ENCODE results near the gene ADAMTS13.

The ADAMTS13 gene

DNA sequence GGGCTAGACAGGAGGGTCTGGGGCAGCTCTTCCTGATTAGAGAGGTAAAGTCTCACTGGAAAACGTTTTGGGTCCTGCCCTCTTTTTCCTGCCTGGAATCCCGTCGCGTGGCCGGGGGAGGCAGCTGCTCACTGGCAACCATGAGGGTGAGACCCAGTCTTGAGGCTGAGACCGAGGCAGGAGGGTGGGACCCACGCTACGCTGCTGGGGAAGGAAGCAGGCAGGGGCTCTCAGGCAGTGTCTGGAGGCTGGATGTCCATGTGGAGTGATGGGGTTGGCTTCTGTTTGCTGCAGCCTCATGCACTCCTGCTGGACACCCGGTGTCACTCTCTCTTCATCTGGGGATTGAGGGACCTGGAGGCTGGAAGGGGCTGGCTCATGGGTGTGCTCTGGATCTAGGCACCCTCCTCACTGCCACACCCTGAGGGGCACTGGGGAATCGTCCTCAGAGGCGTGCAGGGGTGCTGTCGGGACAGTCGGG is 68.1 kb downstream of the ADAMTS13 start:
- Mint-ChIP-seq H3K27me3 (peaks cover 30% of the 10 kb centered on the region), H3K36me3 (no peaks in the 10 kb centered on the region), H3K27ac (no peak overlapping the region), H3K9me3 (no peaks in the 10 kb centered on the region), H3K4me1 (peaks cover 8% of the 10 kb centered on the region), H3K4me3 (no peak overlapping the region)
- no peak for ATAC-seq

DNA sequence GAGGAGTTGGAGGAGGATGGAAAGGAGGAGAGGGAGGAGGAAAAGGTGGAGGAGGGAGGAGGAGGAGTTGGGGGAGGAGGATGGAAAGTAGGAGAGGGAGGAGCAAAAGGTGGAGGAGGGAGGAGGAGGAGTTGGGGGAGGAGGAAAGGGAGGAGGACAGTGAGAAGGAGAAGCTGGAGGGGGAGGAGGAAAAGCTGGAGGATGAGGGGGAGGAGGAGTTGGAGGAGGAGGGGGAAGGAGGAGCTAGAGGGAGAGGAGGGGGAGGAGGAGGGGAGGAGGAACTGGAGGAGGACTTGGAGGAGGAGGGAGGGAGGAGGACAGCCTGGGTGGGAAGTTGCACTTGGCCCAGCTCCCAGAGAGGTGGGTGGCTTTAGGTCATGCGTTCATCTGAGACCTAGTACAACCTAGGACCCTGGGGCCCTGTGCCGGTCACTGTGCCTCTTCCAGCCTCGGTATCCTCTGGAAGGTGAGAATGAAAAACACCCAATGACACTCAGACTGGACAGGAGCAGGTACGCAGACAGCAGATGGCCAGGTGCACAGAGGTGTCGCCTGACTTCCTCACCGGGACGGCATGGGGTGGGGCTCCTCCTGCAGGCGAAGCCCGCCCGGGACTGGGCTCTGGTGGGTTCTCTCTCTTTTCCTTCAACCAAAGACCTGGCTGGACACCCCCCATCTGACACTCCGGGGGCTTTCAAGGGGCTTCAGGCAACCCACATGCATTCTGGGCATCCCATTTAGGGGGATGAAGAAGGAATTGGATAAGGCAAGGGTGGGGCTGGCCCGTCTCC is 68.9 kb downstream of the ADAMTS13 start:
- H3K4me1 Mint-ChIP-seq, result peaks cover 5% of the 10 kb centered on the region
- no peak overlapping the region for H3K4me3 Mint-ChIP-seq
- no peak overlapping the region for H3K27ac Mint-ChIP-seq
- H3K27me3 Mint-ChIP-seq, result peaks cover 30% of the 10 kb centered on the region
- ATAC-seq, result no peak
- no peaks in the 10 kb centered on the region for H3K36me3 Mint-ChIP-seq
- no peaks in the 10 kb centered on the region for H3K9me3 Mint-ChIP-seq

DNA sequence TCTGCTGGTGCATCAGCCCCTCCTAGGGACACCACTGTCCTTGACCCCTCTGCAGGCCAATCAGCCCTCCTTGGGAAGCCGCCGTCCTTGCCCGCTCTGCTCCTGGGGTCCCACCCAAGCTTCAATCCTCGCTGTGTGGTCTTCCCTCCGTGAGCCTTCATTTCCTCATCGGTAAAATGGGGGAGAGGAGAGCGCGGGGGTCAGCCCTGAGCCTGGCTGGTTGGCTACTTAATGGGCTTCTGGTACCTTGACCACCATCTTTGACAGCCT is 69.4 kb downstream of the ADAMTS13 start:
- Mint-ChIP-seq H3K4me3 (no peak overlapping the region), H3K36me3 (no peaks in the 10 kb centered on the region)

DNA sequence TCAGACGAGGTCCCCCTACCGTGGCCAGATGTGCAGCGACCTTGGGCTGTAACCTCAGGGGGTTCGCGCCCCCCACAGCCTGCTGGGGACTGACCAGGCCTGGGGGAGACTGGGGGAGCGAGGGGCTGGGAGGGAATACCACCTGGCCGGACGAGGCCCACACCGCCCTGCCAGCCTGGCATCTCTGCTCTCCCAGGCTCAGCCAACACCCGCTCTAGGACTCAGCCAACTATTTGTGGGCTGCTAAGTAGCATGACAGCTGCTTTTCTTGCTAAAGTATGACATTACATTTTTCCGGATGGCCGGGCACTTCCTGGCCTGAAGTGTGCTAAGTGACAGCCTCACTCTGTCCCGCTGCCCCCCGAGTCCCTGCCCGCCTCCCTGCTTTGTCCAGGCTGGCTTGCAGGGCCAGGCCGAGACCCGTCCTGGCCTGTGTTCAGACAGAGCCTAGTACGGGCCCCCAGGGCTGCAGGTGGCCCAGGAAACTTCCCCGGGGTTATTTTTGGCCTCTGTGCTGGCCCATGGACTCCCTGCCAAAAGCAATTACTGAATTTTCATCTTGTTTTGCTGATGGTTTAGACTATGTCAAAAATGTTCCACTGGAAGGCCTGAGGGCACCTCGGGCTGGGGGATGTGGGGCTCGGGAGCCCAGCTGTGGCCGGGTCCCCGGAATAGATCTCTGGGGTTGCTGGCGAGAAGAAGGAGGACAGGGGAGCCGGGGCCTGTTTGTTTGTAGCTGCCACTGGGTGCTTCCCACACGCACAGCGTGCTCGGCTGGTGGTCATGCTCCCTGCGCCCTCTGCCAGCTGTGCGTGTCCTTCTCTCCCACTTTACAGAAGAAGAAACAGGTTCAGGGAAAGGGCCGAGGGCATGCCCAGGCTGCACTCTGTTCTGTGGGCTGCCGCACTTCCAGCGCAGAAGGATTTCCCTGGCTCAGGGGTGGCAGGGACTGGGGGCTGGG is 70.2 kb downstream of the ADAMTS13 start:
- Mint-ChIP-seq H3K4me1 (no peaks in the 10 kb centered on the region), H3K27me3 (peaks cover 36% of the 10 kb centered on the region), H3K4me3 (no peak overlapping the region), H3K27ac (no peak overlapping the region), H3K36me3 (no peaks in the 10 kb centered on the region), H3K9me3 (no peaks in the 10 kb centered on the region)
- no peak for ATAC-seq

More for the DNA sequence above, 69.4 kb downstream of the ADAMTS13 start:
- ATAC-seq, result no peak
- Mint-ChIP-seq H3K4me1 (no peaks in the 10 kb centered on the region), H3K27ac (no peak overlapping the region), H3K9me3 (no peaks in the 10 kb centered on the region), H3K27me3 (peaks cover 30% of the 10 kb centered on the region)

DNA sequence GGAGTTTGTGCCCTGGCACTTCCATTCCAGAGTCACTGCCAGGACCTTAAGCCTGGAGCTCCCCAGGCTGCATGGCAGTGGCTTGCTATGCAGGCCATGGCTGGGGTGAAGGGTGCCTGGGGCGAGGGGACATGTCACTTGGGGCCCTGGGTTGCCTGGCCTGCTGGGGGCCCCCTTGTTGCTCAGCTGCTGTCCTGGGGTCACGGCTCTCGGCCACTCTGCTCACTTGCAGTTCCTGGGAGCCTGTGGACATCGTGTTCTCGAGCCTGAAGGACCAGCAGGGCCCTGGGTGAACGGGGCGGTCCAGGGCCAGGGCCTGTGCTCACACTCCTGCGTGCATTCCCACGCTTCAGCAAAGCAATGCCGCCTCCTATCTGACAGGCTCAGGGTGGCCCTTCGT is 71.3 kb downstream of the ADAMTS13 start:
- Mint-ChIP-seq H3K27me3 (peaks cover 47% of the 10 kb centered on the region), H3K27ac (no peak overlapping the region), H3K4me3 (no peak overlapping the region), H3K9me3 (no peaks in the 10 kb centered on the region), H3K4me1 (no peaks in the 10 kb centered on the region), H3K36me3 (no peaks in the 10 kb centered on the region)
- no peak for ATAC-seq

DNA sequence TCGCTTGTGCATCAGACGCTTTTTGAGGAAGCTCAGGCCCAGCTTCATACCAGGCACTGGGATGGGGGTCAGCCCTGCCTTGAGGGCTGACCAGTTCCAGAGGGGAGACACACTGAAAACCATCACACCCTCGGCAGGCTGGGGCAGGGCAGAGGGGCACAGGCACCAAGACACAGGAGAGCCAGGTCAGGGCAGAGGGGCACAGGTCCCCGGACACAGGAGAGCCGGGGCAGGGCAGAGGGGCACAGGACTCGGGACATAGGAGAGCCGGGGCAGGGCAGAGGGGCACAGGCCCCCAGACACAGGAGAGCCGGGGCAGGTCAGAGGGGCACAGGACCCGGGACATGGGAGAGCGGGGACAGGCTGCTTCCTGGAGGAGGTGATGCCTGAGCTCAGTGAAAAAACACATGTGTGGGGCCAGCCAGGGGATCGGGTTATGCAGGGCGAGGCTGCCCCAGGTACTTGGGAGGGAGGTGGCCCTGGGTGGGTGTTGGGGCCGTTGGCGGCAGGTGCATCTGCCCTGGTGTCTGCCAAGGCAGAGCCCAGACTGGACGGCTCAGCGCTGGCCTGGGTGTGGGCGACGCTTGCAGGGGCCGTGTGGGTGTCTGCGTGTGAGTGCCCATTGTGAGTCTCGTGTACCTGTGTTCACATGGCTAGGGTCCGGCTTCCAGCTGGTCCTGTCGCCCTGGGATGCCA is 71.8 kb downstream of the ADAMTS13 start:
- Mint-ChIP-seq H3K27ac (no peak overlapping the region), H3K27me3 (peaks cover 52% of the 10 kb centered on the region)
- ATAC-seq, result no peak

DNA sequence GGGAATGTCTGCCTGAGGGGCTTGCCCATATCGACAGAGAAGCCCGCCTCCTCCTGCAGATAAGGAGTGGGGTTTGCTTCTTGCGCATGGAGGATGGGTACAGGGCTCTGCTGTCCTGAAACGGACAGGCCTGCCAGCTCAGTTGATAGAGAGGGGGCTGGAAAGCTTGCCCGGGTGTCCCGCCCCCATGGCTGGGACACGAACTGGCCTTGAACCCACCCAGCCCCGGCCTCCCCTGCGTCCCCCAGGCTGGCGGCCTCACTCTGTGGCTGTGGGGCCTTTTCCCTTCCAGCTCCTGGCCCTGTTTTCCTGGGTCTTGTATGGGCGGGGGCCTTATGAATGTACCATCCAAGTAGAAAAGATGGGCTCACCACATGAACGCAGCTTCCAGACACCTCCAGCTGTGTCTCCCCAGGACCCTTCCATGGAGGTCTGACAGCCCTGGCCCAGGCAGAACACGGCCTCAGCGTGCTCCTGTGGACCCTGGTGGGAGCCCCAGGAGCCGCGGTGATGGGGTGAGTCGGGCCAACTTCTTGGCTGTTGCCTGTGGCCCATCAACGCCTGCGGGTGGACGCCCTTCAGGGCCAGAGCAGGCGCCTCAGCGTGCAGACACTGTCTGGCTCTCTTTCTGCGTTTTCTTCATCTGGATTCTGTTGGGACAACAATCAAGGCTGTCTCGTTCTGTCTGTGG is 72.6 kb downstream of the ADAMTS13 start:
- Mint-ChIP-seq H3K36me3 (no peaks in the 10 kb centered on the region), H3K27me3 (peaks cover 45% of the 10 kb centered on the region), H3K4me1 (no peaks in the 10 kb centered on the region), H3K4me3 (no peak overlapping the region), H3K27ac (no peak overlapping the region), H3K9me3 (no peaks in the 10 kb centered on the region)
- ATAC-seq, result no peak

More for the DNA sequence above, 71.8 kb downstream of the ADAMTS13 start:
- Mint-ChIP-seq H3K4me1 (no peaks in the 10 kb centered on the region), H3K9me3 (no peaks in the 10 kb centered on the region), H3K36me3 (no peaks in the 10 kb centered on the region), H3K4me3 (no peak overlapping the region)

DNA sequence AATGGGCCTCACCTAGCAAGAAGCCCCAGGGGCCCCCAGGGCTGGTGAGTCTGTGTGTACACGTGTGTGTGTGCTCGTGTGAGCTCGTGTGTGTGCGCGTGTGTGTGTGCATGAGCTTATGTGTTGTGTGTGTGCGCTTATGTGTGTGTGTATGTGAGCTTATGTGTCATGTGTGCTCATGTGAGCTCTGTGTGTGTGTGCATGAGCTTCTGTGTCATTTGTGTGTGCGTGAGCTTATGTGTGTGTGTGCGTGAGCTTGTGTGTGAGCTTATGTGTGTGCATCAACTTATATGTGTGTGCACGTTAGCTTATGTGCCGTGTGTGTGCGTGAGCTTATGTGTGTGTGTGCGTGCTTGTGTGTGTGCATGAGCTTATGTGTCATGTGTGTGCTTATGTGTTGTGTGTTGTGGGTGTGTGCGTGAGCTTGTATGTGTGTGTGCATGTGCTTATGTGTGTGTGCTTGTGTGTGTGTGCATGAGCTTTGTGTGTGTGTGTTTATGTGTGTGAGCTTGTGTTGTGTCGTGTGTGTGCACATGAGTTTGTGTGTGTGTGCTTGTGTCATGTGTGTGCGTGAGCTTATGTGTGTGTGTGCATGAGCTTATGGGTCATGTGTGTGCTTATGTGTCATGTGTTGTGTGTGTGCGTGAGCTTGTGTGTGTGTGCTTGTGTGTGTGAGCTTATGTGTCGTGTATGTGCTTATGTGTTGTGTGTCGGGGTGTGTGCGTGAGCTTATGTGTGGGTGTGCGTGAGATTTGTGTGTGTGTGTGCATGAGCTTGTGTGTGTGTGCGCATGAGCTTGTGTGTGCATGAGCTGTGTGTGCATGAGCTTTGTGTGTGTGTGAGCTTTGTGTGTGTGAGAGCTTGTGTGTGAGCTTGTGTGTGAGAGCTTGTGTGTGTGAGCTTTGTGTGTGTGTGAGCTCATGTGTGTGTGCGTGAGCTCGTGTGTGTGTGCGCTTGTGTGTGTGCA is 73.4 kb downstream of the ADAMTS13 start:
- ATAC-seq, result no peak
- peaks cover 36% of the 10 kb centered on the region for H3K27me3 Mint-ChIP-seq

DNA sequence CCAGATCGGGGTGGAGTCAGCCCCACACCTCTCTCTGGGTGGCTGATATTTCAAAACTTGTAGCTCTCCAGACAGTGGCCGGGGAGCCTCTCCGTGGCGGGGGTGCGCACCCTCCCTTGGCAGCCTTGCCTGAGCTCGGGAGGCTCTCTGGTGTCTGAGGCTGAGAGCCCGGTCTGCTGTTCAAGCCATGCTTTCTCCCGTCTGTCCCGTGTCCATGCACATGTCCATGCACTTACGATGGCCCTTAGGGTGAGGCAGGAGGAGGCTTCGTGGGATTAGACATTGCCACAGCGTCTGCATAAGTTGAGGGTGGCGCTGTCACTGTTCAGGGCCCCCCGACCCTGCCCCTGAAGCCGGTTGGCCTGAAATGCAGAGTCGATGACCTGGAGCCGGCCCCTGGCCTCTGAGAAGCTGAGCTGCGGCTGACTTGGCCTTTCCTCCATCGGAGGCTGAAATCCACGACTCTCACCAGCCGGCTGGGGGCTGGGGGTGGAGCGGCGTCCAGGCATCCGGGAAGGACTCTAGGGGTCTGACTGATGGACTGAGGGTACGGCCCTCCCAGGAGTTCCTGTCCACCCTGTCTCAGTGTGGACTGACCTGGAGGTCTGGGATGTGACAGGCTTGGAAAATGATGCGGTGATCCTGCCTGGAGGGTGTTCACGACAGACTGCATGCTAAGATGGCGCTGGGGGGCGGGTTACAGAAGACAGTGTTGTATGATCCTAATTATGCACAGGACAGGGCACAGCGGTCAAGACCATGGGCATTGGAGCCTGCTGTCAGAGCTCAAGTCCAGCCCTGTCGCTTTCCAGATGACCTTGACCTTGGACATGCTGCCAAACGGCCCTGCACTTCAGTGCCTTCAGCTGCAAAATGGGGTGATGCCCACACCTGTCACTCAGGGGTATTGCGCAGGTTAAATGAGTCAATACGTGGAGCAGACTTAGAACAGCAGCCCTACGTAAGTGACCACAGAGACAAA is 75.0 kb downstream of the ADAMTS13 start:
- peaks cover 22% of the 10 kb centered on the region for H3K27me3 Mint-ChIP-seq
- no peak for ATAC-seq
- no peak overlapping the region for H3K4me3 Mint-ChIP-seq
- peaks cover 9% of the 10 kb centered on the region for H3K9me3 Mint-ChIP-seq
- no peaks in the 10 kb centered on the region for H3K4me1 Mint-ChIP-seq
- H3K27ac Mint-ChIP-seq, result no peak overlapping the region
- H3K36me3 Mint-ChIP-seq, result peaks cover 1% of the 10 kb centered on the region

More for the DNA sequence above, 73.4 kb downstream of the ADAMTS13 start:
- no peak overlapping the region for H3K4me3 Mint-ChIP-seq
- no peaks in the 10 kb centered on the region for H3K36me3 Mint-ChIP-seq
- H3K4me1 Mint-ChIP-seq, result no peaks in the 10 kb centered on the region
- peaks cover under 1% of the 10 kb centered on the region for H3K9me3 Mint-ChIP-seq
- no peak overlapping the region for H3K27ac Mint-ChIP-seq

DNA sequence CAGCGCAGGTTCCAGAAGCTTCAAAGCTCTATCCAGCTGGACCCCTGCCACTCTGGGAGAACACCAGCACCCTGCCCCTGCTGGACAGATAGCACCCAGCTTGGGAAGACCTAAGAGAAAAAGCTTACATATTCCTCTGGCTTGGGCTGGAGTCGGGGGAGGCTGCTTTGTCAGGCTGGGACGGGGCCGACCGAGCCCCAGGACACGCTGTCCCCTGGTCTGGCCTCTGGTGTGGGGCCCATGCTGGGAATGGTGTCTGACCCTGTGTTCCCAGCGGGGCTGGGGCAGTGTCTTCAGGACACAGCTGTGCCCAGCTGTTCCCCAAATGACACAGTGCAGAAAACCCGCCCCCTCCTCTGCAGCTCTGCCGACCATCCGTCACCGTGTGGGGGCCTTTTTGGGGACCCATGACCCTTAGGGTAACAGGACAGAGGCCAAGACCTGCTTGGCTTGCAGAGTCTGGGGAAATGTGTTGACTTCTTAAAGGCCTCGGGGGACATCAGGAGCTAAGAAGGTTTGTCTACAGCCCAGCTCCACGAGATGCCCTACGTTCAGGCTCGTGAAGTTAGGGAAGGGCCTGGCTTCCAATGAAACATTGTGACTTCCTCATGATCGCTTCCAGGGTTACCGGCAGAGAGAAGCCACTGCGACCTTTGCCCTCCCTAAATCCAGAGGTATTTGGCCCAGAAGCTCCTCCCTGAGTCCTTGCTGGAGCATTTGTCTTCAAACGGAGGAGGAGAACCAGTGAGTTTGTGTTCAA is 77.1 kb downstream of the ADAMTS13 start:
- no peak overlapping the region for H3K4me3 Mint-ChIP-seq
- H3K36me3 Mint-ChIP-seq, result peaks cover 6% of the 10 kb centered on the region
- no peak for ATAC-seq
- H3K27ac Mint-ChIP-seq, result no peak overlapping the region
- peaks cover 36% of the 10 kb centered on the region for H3K27me3 Mint-ChIP-seq
- no peaks in the 10 kb centered on the region for H3K4me1 Mint-ChIP-seq
- peaks cover 19% of the 10 kb centered on the region for H3K9me3 Mint-ChIP-seq

DNA sequence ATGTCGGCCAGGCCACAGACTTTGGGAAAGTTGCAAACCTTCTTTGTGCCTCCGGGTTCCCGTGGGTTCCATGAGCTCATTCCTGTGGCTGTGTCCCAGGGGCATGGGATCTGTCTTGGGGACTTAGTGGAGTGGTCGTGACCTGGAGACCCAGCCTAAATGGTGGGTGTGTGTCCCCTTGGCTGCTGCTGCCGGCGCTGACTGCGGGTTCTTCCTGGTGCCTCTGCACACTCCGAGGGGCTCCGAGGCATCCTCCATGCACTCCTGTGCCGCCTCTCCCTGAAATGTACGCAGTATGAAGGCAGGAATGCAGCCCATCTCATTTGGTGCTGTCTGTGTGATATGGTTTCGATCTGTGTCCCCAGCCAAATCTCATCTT is 77.7 kb downstream of the ADAMTS13 start:
- no peak overlapping the region for H3K27ac Mint-ChIP-seq
- ATAC-seq, result no peak
- peaks cover 19% of the 10 kb centered on the region for H3K9me3 Mint-ChIP-seq
- peaks cover 38% of the 10 kb centered on the region for H3K27me3 Mint-ChIP-seq
- no peak overlapping the region for H3K4me3 Mint-ChIP-seq
- H3K4me1 Mint-ChIP-seq, result no peaks in the 10 kb centered on the region
- H3K36me3 Mint-ChIP-seq, result peaks cover 6% of the 10 kb centered on the region

DNA sequence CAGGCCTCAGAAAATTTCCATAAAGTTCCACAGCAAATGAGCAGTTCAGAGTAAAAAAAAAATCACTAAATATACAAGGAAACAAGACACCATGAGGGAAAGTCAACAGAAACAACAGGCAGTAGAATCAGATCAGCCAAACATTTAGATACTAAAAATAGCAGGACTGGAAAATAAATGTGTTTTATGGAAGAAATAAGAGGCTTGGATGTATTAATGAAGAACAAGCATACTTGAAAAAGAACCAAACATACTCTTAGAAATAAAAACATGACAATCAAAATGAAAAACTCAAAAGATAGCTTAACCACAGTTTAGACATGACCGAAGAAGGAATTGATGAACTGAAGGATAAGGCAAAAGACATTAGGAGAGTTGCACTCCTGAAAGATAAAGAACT is 79.9 kb downstream of the ADAMTS13 start:
- H3K27me3 Mint-ChIP-seq, result peaks cover 47% of the 10 kb centered on the region
- ATAC-seq, result no peak

More for the DNA sequence above, 79.9 kb downstream of the ADAMTS13 start:
- H3K9me3 Mint-ChIP-seq, result peaks cover 19% of the 10 kb centered on the region
- peaks cover 6% of the 10 kb centered on the region for H3K36me3 Mint-ChIP-seq
- no peak overlapping the region for H3K4me3 Mint-ChIP-seq
- H3K27ac Mint-ChIP-seq, result no peak overlapping the region
- H3K4me1 Mint-ChIP-seq, result no peaks in the 10 kb centered on the region
